HT1080 (cell line): Measurements from ENCODE around the gene GRHL3. TPM values are rescaled to one million over a fixed set of nuclear protein-coding genes. Genes with fewer than 3 reads are reported as not detected.

Experiments used
- DNase-seq: peaks from one replicate; pipeline ENCODE4 v3.0.0-alpha.2; 2015; ENCODE audit warnings: low read depth
- total RNA-seq: library from RNA; depleted of rRNA; stranded (reverse); fragments of >200 nt; shearing (Covaris generic); gene quantifications from 2 replicates; pipeline ENCODE4 v1.2.3, GENCODE V29; 2014

GRHL3 gene
- total RNA-seq, 1 experiment from 2014 or later, result 0.03 TPM

GRCh38 chr1:24317081-24317480 lies 2.1 kb upstream of the GRHL3 start:
- DNase-seq, result no peak

- no peak for DNase-seq
These were observed 1.1 kb upstream of the GRHL3 start for GRCh38 chr1:24317956-24318614.

GRCh38 chr1:24318615-24319311 lies 394 bp upstream of the GRHL3 start:
- no peak for DNase-seq

- no peak for DNase-seq
These were observed 805 bp downstream of the GRHL3 start for GRCh38 chr1:24319962-24320361.

- DNase-seq, result no peak
These were observed 2.0 kb downstream of the GRHL3 start for GRCh38 chr1:24321126-24321525.

GRCh38 chr1:24321697-24322469 lies 2.7 kb downstream of the GRHL3 start:
- peak; percentile 81 for DNase-seq

GRCh38 chr1:24322470-24323177 lies 3.5 kb downstream of the GRHL3 start:
- no peak for DNase-seq

GRCh38 chr1:24323281-24323680 lies 4.1 kb downstream of the GRHL3 start:
- DNase-seq, result no peak

- no peak for DNase-seq
These were observed 5.7 kb downstream of the GRHL3 start for GRCh38 chr1:24324903-24325302.

- no peak for DNase-seq
These were observed 6.7 kb downstream of the GRHL3 start for GRCh38 chr1:24325587-24326449.

GRCh38 chr1:24327486-24327885 lies 8.3 kb downstream of the GRHL3 start:
- no peak for DNase-seq

GRCh38 chr1:24327891-24328290 lies 8.7 kb downstream of the GRHL3 start:
- DNase-seq, result no peak

- DNase-seq, result no peak
These were observed 10.2 kb downstream of the GRHL3 start for GRCh38 chr1:24329331-24329730.

GRCh38 chr1:24329797-24330543 lies 10.8 kb downstream of the GRHL3 start:
- DNase-seq, result no peak

GRCh38 chr1:24331961-24332673 lies 13.0 kb downstream of the GRHL3 start:
- DNase-seq, result no peak

- no peak for DNase-seq
These were observed 16.9 kb downstream of the GRHL3 start for GRCh38 chr1:24336075-24336474.

- no peak for DNase-seq
These were observed 18.3 kb downstream of the GRHL3 start for GRCh38 chr1:24337455-24337854.

- DNase-seq, result no peak
These were observed 19.3 kb downstream of the GRHL3 start for GRCh38 chr1:24338447-24338846.

GRCh38 chr1:24339996-24340395 lies 20.8 kb downstream of the GRHL3 start:
- DNase-seq, result no peak
